ENCODE data around the gene TMEM63A.

Gene TMEM63A

GRCh38 chr1:225903623-225904022 is 21.4 kb upstream of the TMEM63A start:
- no peak for DNase-seq
- Histone ChIP-seq H3K9me3 (no peaks in the 10 kb centered on the region), H3K4me1 (peaks cover 6% of the 10 kb centered on the region; the same call in 1 of the 2 replicates), H3K27me3 (no peaks in the 10 kb centered on the region), H3K36me3 (no peaks in the 10 kb centered on the region), H3K4me3 (ENCODE audit: low read depth, low read length) (no peak overlapping the region)
- TF ChIP-seq CTCF (IDR thresholded peaks at IDR 0.05; ENCODE audit: low read depth, low read length): no peak

DNA sequence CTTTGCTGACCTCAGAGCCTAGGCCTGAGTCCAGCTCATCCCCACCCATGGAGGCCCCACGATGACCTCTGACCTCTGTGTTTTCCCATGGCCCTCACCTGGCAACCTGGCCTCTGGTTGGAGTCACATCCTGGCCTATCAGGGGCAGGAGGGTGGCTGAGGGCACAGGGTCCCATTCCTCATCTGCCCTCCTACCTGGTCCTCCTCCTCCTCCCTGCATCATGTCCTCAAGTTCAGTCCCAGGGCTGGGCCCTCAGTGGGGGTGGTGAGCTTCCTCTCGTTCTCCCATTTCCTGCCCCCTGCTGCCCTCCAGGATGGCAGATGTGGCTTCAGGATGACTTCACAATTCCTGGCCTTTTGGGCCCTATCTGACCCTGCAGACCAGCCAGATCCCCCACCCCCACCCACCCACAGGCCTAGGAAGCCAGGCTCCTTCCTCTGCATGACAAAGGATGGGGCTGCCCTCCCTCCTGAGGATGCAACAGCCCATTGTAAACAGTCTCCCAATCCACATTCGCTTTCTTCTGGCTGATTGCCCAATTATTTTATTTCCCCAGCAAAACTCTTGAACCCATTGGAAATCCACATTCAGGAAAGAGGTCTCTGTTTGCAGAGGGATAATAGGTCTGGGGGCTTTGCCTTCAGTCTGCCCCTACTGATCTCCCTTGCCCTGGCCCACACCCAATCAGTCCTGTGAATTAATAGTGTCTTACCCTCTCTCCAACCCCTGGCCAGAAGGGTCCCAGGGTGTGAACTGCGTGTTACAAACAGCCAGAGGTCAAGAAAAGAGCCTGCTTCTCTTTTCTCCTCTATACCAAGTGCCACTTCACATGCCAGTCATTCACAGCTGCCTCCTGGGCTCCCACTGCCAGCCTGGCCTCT is 17.1 kb upstream of the TMEM63A start:
- DNase-seq: no peak
- Histone ChIP-seq H3K27me3 (no peaks in the 10 kb centered on the region), H3K4me3 (ENCODE audit: low read depth, low read length) (no peak overlapping the region), H3K4me1 (no peaks in the 10 kb centered on the region), H3K9me3 (no peaks in the 10 kb centered on the region), H3K36me3 (no peaks in the 10 kb centered on the region)
- no peak for TF ChIP-seq CTCF (IDR thresholded peaks at IDR 0.05; ENCODE audit: low read depth, low read length)

GRCh38 chr1:225897595-225898514 is 15.7 kb upstream of the TMEM63A start:
- no peaks in the 10 kb centered on the region for H3K9me3 ChIP-seq
- H3K4me3 ChIP-seq (ENCODE audit: low read depth, low read length): no peak overlapping the region
- H3K4me1 ChIP-seq: no peaks in the 10 kb centered on the region
- TF ChIP-seq CTCF (IDR thresholded peaks at IDR 0.05; ENCODE audit: low read depth, low read length): no peak
- DNase-seq: no peak
- no peaks in the 10 kb centered on the region for H3K36me3 ChIP-seq
- H3K27me3 ChIP-seq: no peaks in the 10 kb centered on the region

DNA sequence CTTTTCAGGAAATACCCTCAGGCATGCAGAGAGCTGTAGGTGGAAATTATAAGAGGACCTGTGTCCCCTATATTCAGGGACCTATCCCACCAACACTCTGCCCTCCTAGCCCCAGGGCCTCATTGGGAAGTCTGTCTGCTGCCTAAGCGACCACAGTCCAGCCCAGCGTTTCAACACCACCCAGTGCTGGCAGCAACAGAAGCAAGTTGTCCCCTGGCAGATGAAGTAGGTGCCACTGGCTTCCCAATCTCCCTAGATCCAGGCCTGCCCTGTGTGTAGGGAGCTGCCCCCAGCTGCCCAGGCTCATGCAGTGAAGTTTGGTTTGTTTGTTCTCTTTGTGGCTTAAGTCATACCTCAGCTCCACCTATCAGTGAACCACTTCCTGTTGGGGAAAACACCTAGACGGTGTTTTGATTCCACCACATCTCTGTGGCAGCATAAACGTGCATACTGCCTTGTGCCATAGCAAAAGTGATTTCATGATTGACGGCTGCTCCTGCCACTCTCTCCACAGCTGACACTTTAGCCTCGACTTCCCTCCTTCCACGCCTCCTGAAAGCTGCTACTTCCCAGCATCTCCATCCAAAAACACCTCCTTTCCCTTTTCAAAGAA is 14.9 kb upstream of the TMEM63A start:
- Histone ChIP-seq H3K27me3 (no peaks in the 10 kb centered on the region), H3K4me3 (ENCODE audit: low read depth, low read length) (no peak overlapping the region), H3K4me1 (no peaks in the 10 kb centered on the region), H3K9me3 (no peaks in the 10 kb centered on the region), H3K36me3 (no peaks in the 10 kb centered on the region)
- TF ChIP-seq CTCF (IDR thresholded peaks at IDR 0.05; ENCODE audit: low read depth, low read length): no peak
- DNase-seq: no peak

GRCh38 chr1:225896494-225896893 is 14.3 kb upstream of the TMEM63A start:
- no peak for DNase-seq
- no peak overlapping the region for H3K4me3 ChIP-seq (ENCODE audit: low read depth, low read length)
- H3K4me1 ChIP-seq: no peaks in the 10 kb centered on the region

More at GRCh38 chr1:225896494-225896893, 14.3 kb upstream of the TMEM63A start:
- no peaks in the 10 kb centered on the region for H3K9me3 ChIP-seq
- H3K27me3 ChIP-seq: no peaks in the 10 kb centered on the region
- TF ChIP-seq CTCF (IDR thresholded peaks at IDR 0.05; ENCODE audit: low read depth, low read length): no peak
- no peaks in the 10 kb centered on the region for H3K36me3 ChIP-seq
